Astrocyte of the spinal cord (primary cell): Measurements from ENCODE around the gene CEP41.
"Not testable (repeated sequence)": the region's sequence is repeated elsewhere in the genome, so short reads cannot be mapped to it uniquely, and the experiment has no call there.

ENCODE experiments used
- DNase-seq: peaks from one replicate; pipeline ENCODE4 v3.0.0; 2011; ENCODE audit warnings: low read depth, low spot score
- H3K4me3 ChIP-seq: 2 replicates; pipeline ENCODE4 v1.5.1; 2011; ENCODE audit warnings: low read depth, mild to moderate bottlenecking, low read length, moderate library complexity
- CTCF ChIP-seq: IDR thresholded peaks from 2 replicates; pipeline ENCODE4 v1.5.1; 2012; ENCODE audit warnings: low read depth, mild to moderate bottlenecking, low read length, inconsistent platforms
- in situ Hi-C: cut with HindIII; loops from 2 replicates; pipeline ENCODE4 v1.10.0; 2017; ENCODE audit warnings: low sequenced_read_pairs

Gene CEP41

GRCh38 chr7:130463553-130464434 is 23.0 kb upstream of the CEP41 start:
- in situ Hi-C loops = no loop called here

GRCh38 chr7:130461272-130461671 is 20.5 kb upstream of the CEP41 start:
- no peak overlapping the region for H3K4me3 ChIP-seq
- in situ Hi-C loops = no loop called here
- no peak for DNase-seq
- TF ChIP-seq CTCF = no peak

More at GRCh38 chr7:130463553-130464434, 23.0 kb upstream of the CEP41 start:
- TF ChIP-seq CTCF = no peak
- no peak overlapping the region for H3K4me3 ChIP-seq
- DNase-seq = no peak

- no peak for DNase-seq
- no peak for TF ChIP-seq CTCF
- H3K4me3 ChIP-seq = no peak overlapping the region
- in situ Hi-C loops = no loop called here
Measured at GRCh38 chr7:130458257-130458656, 17.4 kb upstream of the CEP41 start.

GRCh38 chr7:130454959-130455358 is 14.1 kb upstream of the CEP41 start:
- in situ Hi-C loops = no loop called here
- no peak overlapping the region for H3K4me3 ChIP-seq
- no peak for TF ChIP-seq CTCF
- no peak for DNase-seq

GRCh38 chr7:130452951-130453350 is 12.1 kb upstream of the CEP41 start:
- in situ Hi-C loops = no loop called here
- H3K4me3 ChIP-seq = no peak overlapping the region
- no peak for TF ChIP-seq CTCF
- DNase-seq = no peak

GRCh38 chr7:130451344-130451743 is 10.5 kb upstream of the CEP41 start:
- in situ Hi-C loops, DNase-seq, H3K4me3 ChIP-seq: not testable (repeated sequence)

GRCh38 chr7:130446259-130446658 is 5.4 kb upstream of the CEP41 start:
- DNase-seq = no peak
- H3K4me3 ChIP-seq = no peak overlapping the region
- TF ChIP-seq CTCF = no peak
- in situ Hi-C loops = no loop called here
